HG03066 (cell line): ENCODE measurements around the gene MFAP5.
A peak's percentile ranks its signal among the peaks of the same experiment; 100 is the strongest.
"Not testable (repeated sequence)": the region's sequence is repeated elsewhere in the genome, so short reads cannot be mapped to it uniquely, and the experiment has no call there.

ENCODE experiments used
- ATAC-seq: cut with Tn5 transposase; IDR thresholded peaks from one replicate; pipeline ENCODE4 v1.9.1; 2021; ENCODE audit warnings: low read depth; ENCODE audit not compliant: unreplicated experiment

Gene MFAP5

GRCh38 chr12:8635342-8636006 is 27.2 kb downstream of the MFAP5 start:
- not testable (repeated sequence) for ATAC-seq

- no peak for ATAC-seq
Measured at GRCh38 chr12:8630131-8630530, 32.5 kb downstream of the MFAP5 start.

GRCh38 chr12:8629486-8630033 is 33.1 kb downstream of the MFAP5 start:
- peak; percentile 96 for ATAC-seq

DNA sequence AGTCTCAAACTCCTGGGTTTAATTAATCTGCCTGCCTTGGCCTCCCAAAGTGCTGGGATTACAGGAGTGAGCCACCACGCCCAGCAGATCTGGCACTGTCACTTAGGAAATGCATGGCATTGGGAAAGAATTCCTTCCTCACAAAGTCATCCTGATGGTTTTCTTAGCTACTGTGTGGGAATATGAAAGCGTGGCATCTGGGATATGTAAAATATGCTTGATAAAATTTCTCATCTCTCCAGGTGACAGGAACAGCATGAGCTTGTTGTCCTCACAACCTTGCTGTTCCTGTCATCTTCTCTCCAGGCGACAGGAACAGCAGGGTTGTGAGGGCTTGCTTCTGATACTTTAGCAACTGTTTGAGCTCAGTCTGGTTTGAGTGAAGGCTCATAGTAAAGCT is 33.9 kb downstream of the MFAP5 start:
- no peak for ATAC-seq

- not testable (repeated sequence) for ATAC-seq
Measured at GRCh38 chr12:8624750-8625149, 37.9 kb downstream of the MFAP5 start.

DNA sequence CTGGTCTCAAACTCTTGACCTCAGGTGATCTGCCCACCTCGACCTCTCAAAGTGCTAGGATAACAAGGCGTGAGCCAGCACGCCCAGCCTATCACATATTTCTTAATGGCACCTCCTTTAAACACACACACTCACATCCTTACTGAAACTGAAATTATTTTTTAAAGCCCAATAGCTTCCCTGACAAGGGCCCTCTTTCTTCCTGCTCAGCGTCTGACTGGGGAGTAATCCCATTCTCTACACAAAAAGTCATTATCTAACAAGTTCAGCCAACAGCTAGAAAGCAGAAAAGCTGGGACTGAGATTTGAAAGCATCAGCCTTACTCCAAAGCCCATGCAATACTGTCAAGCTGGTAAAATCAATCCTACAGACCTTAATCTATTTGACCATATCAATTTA is 40.0 kb downstream of the MFAP5 start:
- no peak for ATAC-seq

GRCh38 chr12:8615206-8615605 is 47.4 kb downstream of the MFAP5 start:
- ATAC-seq, result no peak

DNA sequence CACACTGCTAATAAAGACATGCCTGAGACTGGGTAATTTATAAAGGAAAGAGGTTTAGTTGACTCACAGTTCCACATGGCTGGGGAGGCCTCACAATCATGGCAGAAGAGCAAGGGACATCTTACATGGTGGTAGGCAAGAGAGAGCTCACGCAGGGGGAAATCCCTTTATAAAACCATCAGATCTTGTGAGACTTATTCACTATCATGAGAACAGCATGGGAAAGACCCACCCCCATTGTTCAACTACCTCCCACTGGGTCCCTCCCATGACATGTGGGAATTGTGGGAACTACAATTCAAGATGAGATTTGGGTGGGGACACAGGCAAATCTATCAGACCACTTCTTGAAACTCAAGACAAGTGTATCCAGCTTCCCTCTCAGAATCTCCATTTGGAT is 48.7 kb downstream of the MFAP5 start:
- ATAC-seq, result not testable (repeated sequence)

- no peak for ATAC-seq
Measured at GRCh38 chr12:8612629-8613028, 50.0 kb downstream of the MFAP5 start, which contains the start of gene AICDA. Gene AICDA (minus strand): TSS chr12:8612859. CDS start chr12:8612767, 92 bp downstream.

- no peak for ATAC-seq
Measured at GRCh38 chr12:8609061-8609570, 53.5 kb downstream of the MFAP5 start.

- no peak for ATAC-seq
Measured at GRCh38 chr12:8606890-8607289, 55.7 kb downstream of the MFAP5 start.

DNA sequence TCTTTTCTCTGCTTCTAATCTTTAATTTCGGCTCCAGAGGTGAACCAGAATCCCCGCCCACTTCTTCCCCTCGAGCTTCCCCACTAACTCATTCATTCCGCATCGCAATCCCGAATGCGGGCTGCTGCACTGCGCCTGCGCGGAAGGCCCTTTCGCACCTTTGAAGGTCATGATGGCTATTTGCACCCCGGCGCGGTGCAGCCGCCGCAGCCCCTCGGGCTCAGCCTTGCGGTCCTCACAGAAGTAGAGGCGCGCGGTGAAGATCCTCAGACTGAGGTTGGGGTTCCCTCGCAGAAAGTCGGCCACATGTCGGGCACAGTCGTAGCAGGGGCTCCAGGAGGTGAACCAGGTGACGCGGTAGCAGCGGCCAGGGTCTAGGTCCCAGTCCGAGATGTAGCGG is 57.6 kb downstream of the MFAP5 start:
- ATAC-seq, result no peak

DNA sequence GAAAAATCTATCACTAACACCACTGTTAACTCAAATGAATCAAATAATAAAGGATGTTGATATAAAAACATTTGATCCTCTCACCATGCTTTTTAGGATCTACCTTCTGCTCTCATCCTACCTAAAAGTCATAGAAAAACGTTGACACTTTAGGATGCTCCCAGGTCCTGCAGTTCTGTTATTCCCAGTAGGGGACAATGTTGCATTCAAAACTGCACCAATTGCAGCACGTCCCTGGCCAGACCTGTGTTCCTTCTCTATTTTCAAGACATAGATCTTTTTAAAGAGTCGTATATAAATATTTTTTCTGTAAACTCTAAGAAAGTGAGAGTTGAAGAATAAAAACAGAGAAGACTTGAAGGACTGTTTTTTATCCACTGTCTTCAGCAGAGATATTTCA is 58.8 kb downstream of the MFAP5 start:
- ATAC-seq, result no peak

- no peak for ATAC-seq
Measured at GRCh38 chr12:8603286-8603685, 59.3 kb downstream of the MFAP5 start.

DNA sequence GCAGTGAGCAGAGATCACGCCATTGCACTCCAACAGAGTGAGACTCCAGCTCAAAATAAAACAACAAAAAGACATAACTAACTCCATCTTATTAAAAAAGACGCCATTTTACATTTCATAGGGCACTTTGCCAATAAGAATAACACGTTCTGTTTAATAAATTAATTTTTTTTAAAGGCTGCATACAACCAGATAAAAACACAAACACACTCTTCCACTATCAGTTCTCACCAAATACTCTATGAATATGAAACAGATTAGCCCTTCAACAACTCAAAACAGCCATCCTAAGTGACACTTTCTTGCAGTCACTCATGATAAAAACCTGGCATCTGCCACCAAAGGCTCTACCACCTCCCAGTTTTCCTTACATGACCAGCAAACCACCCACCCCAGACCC is 66.1 kb downstream of the MFAP5 start:
- ATAC-seq, result no peak
